ENCODE results near the gene USP53. TPM values are rescaled to one million over a fixed set of nuclear protein-coding genes. Genes with fewer than 3 reads are reported as not detected.

USP53 gene
- total and polyA plus RNA-seq, 9 of the 15 experiments (the other 6 are each of a cell fraction or from before 2014, with no cell fraction given), result 2.9 to 9.6 (median 8.3) TPM

GRCh38 chr4:119211867-119212233 lies 663 bp upstream of the USP53 start:
- FAIRE-seq (no peak), ATAC-seq (no peak), DNase-seq (ENCODE audit: extremely low read depth in 1 of 4, low spot score in 3 of 4) (no peak)
- Histone ChIP-seq H3K36me3 (ENCODE audit: control insufficient read depth, insufficient read depth, low read length) (no peaks in the 10 kb centered on the region), H3K27me3 (ENCODE audit: control insufficient read depth in 2 of 2, insufficient read depth in 2 of 2, low read length in 2 of 2) (no peaks in the 10 kb centered on the region), H3K9me3 (replicated peaks; ENCODE audit: control insufficient read depth, insufficient read depth, low read depth, low read length) (no peaks in the 10 kb centered on the region), H3K4me1 (replicated peaks in 1 of 2; ENCODE audit: control insufficient read depth in 2 of 2, insufficient read depth in 2 of 2, low read length in 2 of 2) (peaks cover 4 to 14% of the 10 kb centered on the region in 2 experiments; a peak in 4 of 5 replicates), H3K9ac (ENCODE audit: insufficient read depth in 1 of 2, low read depth in 2 of 2, low read length in 2 of 2) (peak overlapping the region; percentile 86 to 96), H2AFZ (ENCODE audit: low read depth, low read length) (peak overlapping the region; percentile 96), H3K27ac (ENCODE audit: extremely low read depth, low read depth, low read length) (peak overlapping the region; percentile 87), H3K4me3 (peak overlapping the region; percentile 72), H3K79me2 (ENCODE audit: control insufficient read depth, insufficient read depth, low read length) (peaks cover 22% of the 10 kb centered on the region), H3K9me1 (ENCODE audit: control insufficient read depth, insufficient read depth, low read length) (no peaks in the 10 kb centered on the region), H4K20me1 (replicated peaks; ENCODE audit: control insufficient read depth, insufficient read depth, low read length) (no peaks in the 10 kb centered on the region), H3K4me2 (ENCODE audit: insufficient read depth, low read length) (peak overlapping the region; percentile 87)
- BruUV-seq (replicated peaks), result TSS peak; percentile 91
- WGBS (ENCODE audit: insufficient coverage, low coverage, missing lambda C conversion rate), result 2% methylated on average over 12 of the region's 12 CpGs
- in situ Hi-C loops (cut with MboI), result no loop called here
- intact Hi-C loops (cut with micrococcal nuclease), result loop anchor here (1.0 to 5.0 kb wide), 3 partner anchors 74 to 240 kb away; no protein-coding TSS in a partner anchor
- ChIA-PET POLR2A (interaction anchor here (0.8 to 2.2 kb wide), 4 partner anchors 10 to 88 kb away, joined by 3 to 13 read pairs (median 9); a partner anchor contains a TSS), CTCF (ENCODE audit: low intra/inter-chr PET ratio) (no interaction called here)
- TF ChIP-seq ZNF146 (CRISPR knock-in tag; IDR thresholded peaks at IDR 0.05; ENCODE audit: unreplicated experiment) (no peak), ZNF57 (CRISPR knock-in tag; IDR thresholded peaks at IDR 0.05) (no peak), YBX1 (IDR thresholded peaks at IDR 0.05) (no peak), SMARCC2 (IDR thresholded peaks at IDR 0.05; ENCODE audit: low read depth) (0 out of 2 replicates have a peak, but pooled peaks have one; percentile 18), ZNF347 (CRISPR knock-in tag; IDR thresholded peaks at IDR 0.05; ENCODE audit: low read depth) (no peak), ZNF75A (CRISPR knock-in tag; IDR thresholded peaks at IDR 0.05) (no peak), ETV5 (CRISPR knock-in tag; IDR thresholded peaks at IDR 0.05; ENCODE audit: low read depth) (0 out of 2 replicates have a peak, but pooled peaks have one; percentile 41), ATF6 (CRISPR knock-in tag; IDR thresholded peaks at IDR 0.05) (0 out of 2 replicates have a peak, but pooled peaks have one; percentile 31), ZNF224 (CRISPR knock-in tag; IDR thresholded peaks at IDR 0.05) (no peak), ETV1 (tag; conservative IDR thresholded peaks at IDR 0.05; ENCODE audit: low read depth) (peak; percentile 9; the same call in 1 of the 2 replicates), BRD4 (IDR thresholded peaks at IDR 0.05) (0 out of 2 replicates have a peak, but pooled peaks have one; percentile 18), MYC (IDR thresholded peaks at IDR 0.05; ENCODE audit: low read depth, low read length) (no peak), MYC (CRISPR knock-in tag; IDR thresholded peaks at IDR 0.05; ENCODE audit: borderline replicate concordance, low read depth) (0 out of 2 replicates have a peak, but pooled peaks have one; percentile 29), ZSCAN29 (IDR thresholded peaks at IDR 0.05) (0 out of 2 replicates have a peak, but pooled peaks have one; percentile 45), GABPA (tag; conservative IDR thresholded peaks at IDR 0.05; ENCODE audit: low read depth) (peak; percentile 28; the same call in 1 of the 2 replicates), EHMT2 (IDR thresholded peaks at IDR 0.05) (0 out of 2 replicates have a peak, but pooled peaks have one; percentile 15), HDAC3 (IDR thresholded peaks at IDR 0.05; ENCODE audit: borderline replicate concordance, partially characterized antibody) (peak; percentile 43), RAD21 (CRISPR knock-in tag; conservative IDR thresholded peaks at IDR 0.05 in 1 of 2, IDR thresholded peaks at IDR 0.05 in 1 of 2) (0 out of 4 replicates have a peak, but pooled peaks of 1 of the 2 experiments have one; percentile 7), MBD2 (IDR thresholded peaks at IDR 0.05; ENCODE audit: borderline replicate concordance, low read depth) (no peak)
